Measurements from ENCODE around the gene PSG11.
"Not testable (repeated sequence)": the region's sequence is repeated elsewhere in the genome, so short reads cannot be mapped to it uniquely, and the experiment has no call there.

The PSG11 gene

DNA sequence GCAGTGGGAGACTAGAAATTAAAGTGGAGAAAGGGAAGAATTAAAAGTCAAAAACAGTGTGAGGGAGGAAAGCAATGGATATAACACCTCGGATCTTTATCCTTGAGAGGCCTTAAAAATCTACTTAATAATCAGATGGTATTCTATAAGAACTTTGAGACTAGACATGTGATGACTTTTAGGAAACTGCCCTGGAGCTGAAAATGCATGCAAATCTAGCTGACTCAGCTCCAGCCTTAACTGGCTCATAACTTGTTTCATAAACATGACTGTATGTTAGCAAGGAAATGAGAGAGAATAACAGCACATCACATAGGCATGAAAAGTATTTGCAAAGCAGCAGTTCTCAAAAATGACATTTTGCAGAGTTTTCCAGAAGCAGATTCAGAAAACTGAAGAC, 38.1 kb downstream of the PSG11 start:
- not testable (repeated sequence) for DNase-seq

DNA sequence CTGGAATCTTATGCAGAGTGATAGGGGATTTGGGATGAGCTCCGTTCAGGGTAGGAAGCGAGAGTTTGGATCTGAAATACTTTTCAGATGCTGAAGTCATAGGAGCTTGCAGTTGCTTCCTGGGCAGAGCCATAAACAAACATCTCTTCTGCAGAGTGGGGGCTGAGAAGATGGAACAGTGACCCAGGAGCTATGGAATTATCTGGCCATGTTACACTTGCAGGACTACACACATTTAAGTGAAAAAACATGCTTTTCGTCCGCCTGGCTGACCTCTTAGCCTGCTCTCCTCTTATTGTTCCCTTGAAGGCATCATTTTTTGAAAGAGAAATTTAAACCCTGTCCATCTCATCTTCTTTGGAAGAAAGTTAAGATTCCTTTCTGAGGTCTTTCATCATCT, 40.7 kb downstream of the PSG11 start:
- DNase-seq, result no peak

- DNase-seq, result not testable (repeated sequence)
Observed at GRCh38 chr19:42982111-42982510, 44.2 kb downstream of the PSG11 start.

DNA sequence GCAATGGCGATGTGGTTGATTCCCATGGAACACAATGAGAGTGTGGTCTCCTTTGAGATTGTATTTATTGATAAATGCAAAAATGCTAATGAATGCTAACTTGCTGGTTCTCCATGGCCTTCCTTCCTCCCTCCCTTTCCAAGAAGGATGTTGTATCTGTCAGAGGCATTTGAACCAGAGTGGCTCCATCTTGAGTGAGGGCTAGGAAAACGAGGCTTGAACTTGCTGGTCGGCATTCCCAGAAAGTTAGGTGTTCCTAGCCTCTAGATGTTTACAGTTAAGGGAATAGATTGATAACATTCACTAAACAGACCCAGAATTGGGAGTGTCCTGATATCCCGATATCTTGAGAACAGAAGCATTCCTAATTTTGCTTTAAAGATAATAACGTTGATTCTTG, 54.8 kb downstream of the PSG11 start:
- not testable (repeated sequence) for DNase-seq

GRCh38 chr19:42965176-42965575, 61.1 kb downstream of the PSG11 start:
- DNase-seq, result peak; percentile 53

- DNase-seq, result no peak
Observed at GRCh38 chr19:42961119-42961518, 65.2 kb downstream of the PSG11 start.
